GM13976 (cell line): ENCODE data around the gene PGBD5.

ENCODE experiments used
- DNase-seq: peaks from one replicate; pipeline ENCODE4 v3.0.0; 2012; ENCODE audit warnings: low spot score
- CTCF ChIP-seq: IDR thresholded peaks from 2 replicates; pipeline ENCODE4 v1.5.1; 2012; ENCODE audit warnings: borderline replicate concordance, mild to moderate bottlenecking; ENCODE audit not compliant: insufficient read depth; ENCODE audit errors: extremely low read depth, missing control alignments, control extremely low read depth
- in situ Hi-C: fragments of 300-500 bp; cut with MboI; formaldehyde crosslinking; loops from one replicate; pipeline ENCODE4 v1.12.0; 2022; ENCODE audit warnings: low sequenced_read_pairs, mixed read lengths, inconsistent platforms; ENCODE audit not compliant: unreplicated experiment

PGBD5 gene

DNA sequence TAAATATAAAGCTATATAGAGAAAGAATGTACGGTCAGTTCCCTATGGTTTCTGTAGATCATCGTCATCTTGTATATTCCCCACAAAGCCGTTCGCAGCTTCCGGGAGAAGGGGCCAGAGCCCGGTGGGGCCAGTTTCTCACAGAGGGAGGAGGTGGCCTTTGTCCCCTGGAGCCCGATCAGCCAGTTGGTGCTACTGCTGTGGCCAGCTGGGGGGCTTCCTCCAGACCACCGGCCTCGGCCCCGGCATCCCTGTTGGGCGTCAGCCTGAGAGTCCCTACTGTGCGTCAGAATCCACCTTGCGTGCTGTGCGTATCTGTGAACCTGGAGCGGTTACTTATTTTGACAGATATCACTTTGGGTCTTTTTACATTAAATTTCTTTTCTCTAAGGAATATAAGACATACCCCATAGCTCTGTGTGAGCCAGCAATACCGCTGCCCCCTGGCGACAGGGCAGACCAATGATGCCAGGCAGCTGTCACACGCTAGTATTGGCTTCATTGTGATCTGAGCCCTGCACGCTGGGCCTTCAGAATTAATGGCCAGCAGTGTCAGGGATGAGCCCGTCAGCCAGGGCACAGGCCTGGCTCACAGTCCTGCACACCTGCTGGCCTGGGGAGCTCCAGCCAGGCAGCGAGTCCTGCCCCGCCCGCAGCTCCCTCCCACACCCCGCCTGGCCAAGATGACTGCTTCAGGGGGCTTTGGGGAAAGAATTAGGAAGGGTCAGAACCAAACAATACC lies 145.9 kb downstream of the PGBD5 start:
- in situ Hi-C loops: no loop called here
- TF ChIP-seq CTCF: no peak
- no peak for DNase-seq

GRCh38 chr1:230279583-230279945 lies 146.6 kb downstream of the PGBD5 start:
- in situ Hi-C loops: no loop called here
- TF ChIP-seq CTCF: no peak
- DNase-seq: no peak

- no peak for TF ChIP-seq CTCF
- DNase-seq: no peak
- in situ Hi-C loops: no loop called here
Measured at GRCh38 chr1:230278871-230279582, 147.1 kb downstream of the PGBD5 start.

GRCh38 chr1:230278376-230278775 lies 147.8 kb downstream of the PGBD5 start:
- no peak for TF ChIP-seq CTCF
- in situ Hi-C loops: no loop called here

GRCh38 chr1:230277201-230278025 lies 148.7 kb downstream of the PGBD5 start:
- in situ Hi-C loops: no loop called here
- DNase-seq: no peak
- no peak for TF ChIP-seq CTCF

More at GRCh38 chr1:230278376-230278775, 147.8 kb downstream of the PGBD5 start:
- no peak for DNase-seq

GRCh38 chr1:230276401-230276800 lies 149.7 kb downstream of the PGBD5 start:
- TF ChIP-seq CTCF: no peak

More at GRCh38 chr1:230276401-230276800, 149.7 kb downstream of the PGBD5 start:
- in situ Hi-C loops: no loop called here
- DNase-seq: no peak
